Fibroblast of lung (primary cell): ENCODE results near the gene CTAG2.
"Not testable (repeated sequence)": the region's sequence is repeated elsewhere in the genome, so short reads cannot be mapped to it uniquely, and the experiment has no call there.

ENCODE experiments used
- CTCF ChIP-seq, 2 donors: IDR thresholded peaks in 1 of 2; conservative IDR thresholded peaks in 1 of 2; 1 replicate in 1 of 2; 2 replicates in 1 of 2; pipeline ENCODE4 v1.5.1; 2011 to 2012; ENCODE audit warnings: low read length in 2 of 2, control low read depth in 1 of 2, inconsistent platforms in 1 of 2, low read depth in 1 of 2, mild to moderate bottlenecking in 1 of 2
- EZH2 ChIP-seq: IDR thresholded peaks from 2 replicates; pipeline ENCODE4 v1.5.1; 2012; ENCODE audit warnings: low read length, control low read depth, mild to moderate bottlenecking; ENCODE audit errors: missing control alignments

GRCh38 chrX:154607976-154608375 is 45.4 kb downstream of the CTAG2 start:
- not testable (repeated sequence) for TF ChIP-seq CTCF (conservative IDR thresholded peaks at IDR 0.05 in 1 of 2, IDR thresholded peaks at IDR 0.05 in 1 of 2; ENCODE audit: low read depth in 1 of 2, low read length in 2 of 2); EZH2
